Trophoblast cell (in vitro differentiated cells and primary cell): ENCODE data around the gene HBP1.

Source experiments
- DNase-seq, 2 donors: peaks; one replicate each; pipeline ENCODE4 v3.0.0-alpha.2; 2016
- H2AFZ ChIP-seq: 2 replicates; pipeline ENCODE4 v1.6.1; 2013; ENCODE audit warnings: low read length, moderate library complexity, mild to moderate bottlenecking; ENCODE audit not compliant: insufficient read depth, poor library complexity
- H2AK5ac ChIP-seq: 2 replicates; pipeline ENCODE4 v1.6.1; 2013; ENCODE audit warnings: mild to moderate bottlenecking, low read length
- H2BK120ac ChIP-seq: 2 replicates; pipeline ENCODE4 v1.6.1; 2013; ENCODE audit warnings: low read length, mild to moderate bottlenecking, moderate library complexity; ENCODE audit not compliant: insufficient read depth, poor library complexity
- H2BK12ac ChIP-seq: 2 replicates; pipeline ENCODE4 v1.6.1; 2013; ENCODE audit warnings: mild to moderate bottlenecking, low read length, moderate library complexity
- H2BK5ac ChIP-seq: 2 replicates; pipeline ENCODE4 v1.6.1; 2013; ENCODE audit warnings: low read length, low read depth, moderate library complexity, mild to moderate bottlenecking; ENCODE audit not compliant: poor library complexity
- H3K14ac ChIP-seq: 2 replicates; pipeline ENCODE4 v1.6.1; 2013; ENCODE audit warnings: mild to moderate bottlenecking, low read length
- H3K18ac ChIP-seq: 2 replicates; pipeline ENCODE4 v1.6.1; 2013; ENCODE audit warnings: mild to moderate bottlenecking, low read length
- H3K23ac ChIP-seq: 2 replicates; pipeline ENCODE4 v1.6.1; 2013; ENCODE audit warnings: low read length
- H3K27ac ChIP-seq: 2 replicates; pipeline ENCODE4 v1.5.1; 2013; ENCODE audit warnings: low read depth, mild to moderate bottlenecking, inconsistent platforms, low read length, moderate library complexity
- H3K27me3 ChIP-seq: 2 replicates; pipeline ENCODE4 v1.6.1; 2013; ENCODE audit warnings: inconsistent platforms, mild to moderate bottlenecking, low read length, moderate library complexity; ENCODE audit not compliant: insufficient read depth
- H3K36me3 ChIP-seq, 2 experiments: 1 replicate in 1 of 2; 2 replicates in 1 of 2; pipeline ENCODE4 v1.6.1; 2013; ENCODE audit warnings: low read length in 2 of 2, mild to moderate bottlenecking in 2 of 2, moderate library complexity in 1 of 2; ENCODE audit not compliant: insufficient read depth in 2 of 2, control insufficient read depth in 1 of 2
- H3K4ac ChIP-seq: 2 replicates; pipeline ENCODE4 v1.6.1; 2013; ENCODE audit warnings: low read depth, mild to moderate bottlenecking, low read length, moderate library complexity
- H3K4me1 ChIP-seq, 2 experiments: 1 replicate in 1 of 2; 2 replicates in 1 of 2; pipeline ENCODE4 v1.6.1; 2013; ENCODE audit warnings: low read length in 2 of 2, mild to moderate bottlenecking in 2 of 2, moderate library complexity in 1 of 2; ENCODE audit not compliant: insufficient read depth in 2 of 2, control insufficient read depth in 1 of 2
- H3K4me2 ChIP-seq: 2 replicates; pipeline ENCODE4 v1.6.1; 2013; ENCODE audit warnings: inconsistent platforms, mild to moderate bottlenecking, low read length, moderate library complexity
- H3K4me3 ChIP-seq: 2 replicates; pipeline ENCODE4 v1.5.1; 2013; ENCODE audit warnings: mild to moderate bottlenecking, low read depth, low read length, inconsistent platforms
- H3K79me1 ChIP-seq: one replicate; pipeline ENCODE4 v1.6.1; 2013; ENCODE audit warnings: low read length
- H3K79me2 ChIP-seq: 2 replicates; pipeline ENCODE4 v1.6.1; 2013; ENCODE audit warnings: low read length, mild to moderate bottlenecking; ENCODE audit not compliant: control insufficient read depth, insufficient read depth, poor library complexity
- H3K9ac ChIP-seq: 2 replicates; pipeline ENCODE4 v1.6.1; 2013; ENCODE audit warnings: mild to moderate bottlenecking, low read length
- H3K9me3 ChIP-seq: 2 replicates; pipeline ENCODE4 v1.6.1; 2013; ENCODE audit warnings: low read depth, mild to moderate bottlenecking, control low read depth, inconsistent platforms, low read length; ENCODE audit not compliant: insufficient read depth
- H4K12ac ChIP-seq: 2 replicates; pipeline ENCODE4 v1.6.1; 2013; ENCODE audit warnings: low read depth, mild to moderate bottlenecking, low read length, moderate library complexity
- H4K8ac ChIP-seq: 2 replicates; pipeline ENCODE4 v1.6.1; 2013; ENCODE audit warnings: low read depth, mild to moderate bottlenecking, low read length, moderate library complexity
- H4K91ac ChIP-seq: one replicate; pipeline ENCODE4 v1.6.1; 2013; ENCODE audit warnings: low read depth, mild to moderate bottlenecking, low read length, moderate library complexity
- WGBS: extraction: QIAGEN DNeasy Blood & Tissue Kit; methylation state at CpG from one replicate; pipeline ENCODE4 v1.1.7; 2013; ENCODE audit warnings: missing lambda C conversion rate; ENCODE audit not compliant: insufficient read length, insufficient coverage; ENCODE audit errors: extremely low coverage; 5-methylcytosine and 5-hydroxymethylcytosine counted together

HBP1 gene

DNA sequence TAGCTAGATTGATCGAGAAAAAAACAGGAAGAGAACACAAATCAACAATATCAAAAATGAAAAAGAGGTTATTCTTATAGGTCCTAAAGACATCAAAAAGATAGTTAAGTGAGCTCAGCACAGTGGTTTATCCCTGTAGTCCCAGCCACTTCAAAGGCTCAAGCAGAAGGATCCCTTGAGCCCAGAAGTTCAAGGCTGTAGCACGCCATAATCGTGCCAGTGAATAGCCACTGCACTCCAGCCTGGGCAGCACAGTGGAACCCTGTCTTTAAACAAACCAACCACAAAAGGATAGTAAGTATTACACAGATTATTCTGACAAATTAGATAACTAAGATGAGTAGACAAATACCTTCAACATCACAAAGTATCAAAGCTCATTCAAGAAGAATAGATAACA lies 83.2 kb downstream of the HBP1 start:
- no CpG with 5 or more reads among the region's 3 CpGs for WGBS
- H3K4me3 ChIP-seq = no peak overlapping the region
- H3K14ac ChIP-seq = no peak overlapping the region
- no peak overlapping the region for H3K27ac ChIP-seq
- H3K36me3 ChIP-seq = peaks cover 0 to 1% of the 10 kb centered on the region in 2 experiments
- no peak overlapping the region for H3K9ac ChIP-seq
- H3K23ac ChIP-seq = no peak overlapping the region
- no peak overlapping the region for H2BK12ac ChIP-seq
- H2AK5ac ChIP-seq = no peak overlapping the region
- no peaks in the 10 kb centered on the region for H3K4me1 ChIP-seq
- H4K8ac ChIP-seq = no peak overlapping the region
- H3K9me3 ChIP-seq = no peaks in the 10 kb centered on the region
- no peak overlapping the region for H3K18ac ChIP-seq
- no peak overlapping the region for H2AFZ ChIP-seq
- no peak overlapping the region for H2BK120ac ChIP-seq
- no peak overlapping the region for H3K4ac ChIP-seq
- H2BK5ac ChIP-seq = no peak overlapping the region
- H3K79me1 ChIP-seq = no peaks in the 10 kb centered on the region
- no peak overlapping the region for H3K4me2 ChIP-seq
- no peak for DNase-seq
- H3K27me3 ChIP-seq = no peaks in the 10 kb centered on the region
- no peak overlapping the region for H4K12ac ChIP-seq
- H3K79me2 ChIP-seq = no peaks in the 10 kb centered on the region
- H4K91ac ChIP-seq = no peak overlapping the region
